Neural cell (in vitro differentiated cells): ENCODE data around the gene CRYZ. TPM values are rescaled to one million over a fixed set of nuclear protein-coding genes. Genes with fewer than 3 reads are reported as not detected.

Experiments used
- H2AFZ ChIP-seq: fragments of 200-600, 300-800 bp; sonication (generic), shearing (Covaris generic); 2 replicates; pipeline ENCODE4 v1.6.0; 2014; ENCODE audit warnings: low read depth, mild to moderate bottlenecking, antibody characterized with exemption, low read length, moderate library complexity
- H3F3A ChIP-seq: fragments of 200-600 bp; shearing (Covaris generic); 2 replicates; pipeline ENCODE4 v1.6.1; 2016; ENCODE audit warnings: mild to moderate bottlenecking, moderate library complexity, mixed read lengths, antibody characterized with exemption, low read length; ENCODE audit not compliant: insufficient read depth, poor library complexity, severe bottlenecking
- H3K27ac ChIP-seq: fragments of 200-600, 300-800 bp; sonication (generic), shearing (Covaris generic); 2 replicates; pipeline ENCODE4 v1.5.1; 2014; ENCODE audit warnings: mild to moderate bottlenecking, low read length, moderate library complexity
- H3K27me3 ChIP-seq: fragments of 300-800, 200-600 bp; sonication (generic), shearing (Covaris generic); 2 replicates; pipeline ENCODE4 v1.6.0; 2014; ENCODE audit warnings: mild to moderate bottlenecking, low read depth, low read length, moderate library complexity; ENCODE audit not compliant: insufficient read depth
- H3K36me3 ChIP-seq: fragments of 300-800, 200-600 bp; sonication (generic), shearing (Covaris generic); 2 replicates; pipeline ENCODE4 v1.5.1; 2014; ENCODE audit warnings: mild to moderate bottlenecking, antibody characterized with exemption, low read length, moderate library complexity; ENCODE audit not compliant: insufficient read depth
- H3K4me2 ChIP-seq: fragments of 300-800, 200-600 bp; sonication (generic), shearing (Covaris generic); 2 replicates; pipeline ENCODE4 v1.6.0; 2014; ENCODE audit warnings: mild to moderate bottlenecking, low read length
- H3K4me3 ChIP-seq: fragments of 300-800, 200-600 bp; sonication (generic), shearing (Covaris generic); 2 replicates; pipeline ENCODE4 v1.5.1; 2014; ENCODE audit warnings: mild to moderate bottlenecking, low read length, moderate library complexity
- H3K79me2 ChIP-seq: fragments of 200-600 bp; shearing (Covaris generic); replicated peaks from 2 replicates; pipeline ENCODE4 v1.6.0; 2014; ENCODE audit warnings: mild to moderate bottlenecking, low read length, moderate library complexity; ENCODE audit not compliant: insufficient read depth
- H3K9ac ChIP-seq: fragments of 300-800, 200-600 bp; sonication (generic), shearing (Covaris generic); 2 replicates; pipeline ENCODE4 v1.6.1; 2016; ENCODE audit warnings: mild to moderate bottlenecking, low read length, mixed read lengths
- H3K9me2 ChIP-seq: fragments of 200-600 bp; shearing (Covaris generic); 2 replicates; pipeline ENCODE4 v1.6.1; 2016; ENCODE audit warnings: mild to moderate bottlenecking, low read length, mixed read lengths; ENCODE audit not compliant: insufficient read depth
- H3K9me3 ChIP-seq: fragments of 200-600, 300-800 bp; sonication (generic), shearing (Covaris generic); 2 replicates; pipeline ENCODE4 v1.6.1; 2016; ENCODE audit warnings: mild to moderate bottlenecking, mixed run types, low read length, moderate library complexity, mixed read lengths
- H4K20me1 ChIP-seq: fragments of 200-600 bp; shearing (Covaris generic); 2 replicates; pipeline ENCODE4 v1.6.1; 2016; ENCODE audit warnings: mild to moderate bottlenecking, mixed run types; ENCODE audit not compliant: insufficient read depth
- EP300 ChIP-seq: fragments of 450-650 bp; conservative IDR thresholded peaks from 2 replicates; pipeline ENCODE4 v1.6.1; 2014; ENCODE audit warnings: antibody characterized with exemption, mild to moderate bottlenecking, moderate library complexity; ENCODE audit not compliant: poor library complexity, severe bottlenecking
- EZH2 ChIP-seq: fragments of 200-600, 300-800 bp; shearing (Covaris generic), sonication (generic); IDR thresholded peaks from 2 replicates; pipeline ENCODE4 v1.6.1; 2014; ENCODE audit warnings: antibody characterized with exemption, low read length, borderline replicate concordance, mild to moderate bottlenecking; ENCODE audit not compliant: insufficient read depth, poor library complexity, severe bottlenecking
- MXI1 ChIP-seq: fragments of 450-650 bp; conservative IDR thresholded peaks from 2 replicates; pipeline ENCODE4 v1.6.1; 2014; ENCODE audit warnings: antibody characterized with exemption, mild to moderate bottlenecking; ENCODE audit not compliant: poor library complexity, severe bottlenecking
- POLR2AphosphoS5 ChIP-seq: IDR thresholded peaks from 2 replicates; pipeline ENCODE4 v1.6.1; 2012
- RAD21 ChIP-seq: fragments of 450-650 bp; conservative IDR thresholded peaks from 2 replicates; pipeline ENCODE4 v1.6.1; 2014; ENCODE audit warnings: antibody characterized with exemption, mild to moderate bottlenecking, moderate library complexity
- SMC3 ChIP-seq: fragments of 450-650 bp; conservative IDR thresholded peaks from 2 replicates; pipeline ENCODE4 v1.6.1; 2014; ENCODE audit warnings: antibody characterized with exemption, mild to moderate bottlenecking, moderate library complexity; ENCODE audit not compliant: poor library complexity
- TAF1 ChIP-seq: IDR thresholded peaks from 2 replicates; pipeline ENCODE4 v1.6.1; 2012; ENCODE audit warnings: low read depth
- polyA plus RNA-seq: library from polyadenylated mRNA; depleted of rRNA; stranded (reverse); fragments of >200 nt; gene quantifications from 2 replicates; pipeline ENCODE4 v1.2.3, GENCODE V29; 2014
- TF ChIP-seq, protein P1 (sequence below): IDR thresholded peaks from 2 replicates; pipeline ENCODE4 v1.6.1; 2012; ENCODE audit warnings: borderline replicate concordance
- TF ChIP-seq, protein P2 (sequence below): fragments of 450-650 bp; IDR thresholded peaks from 2 replicates; pipeline ENCODE4 v1.5.1; 2014; ENCODE audit warnings: antibody characterized with exemption, mild to moderate bottlenecking, moderate library complexity; ENCODE audit not compliant: poor library complexity, severe bottlenecking

CRYZ gene
- polyA plus RNA-seq, 1 donor from 2014 or later, result 1.9 TPM

DNA sequence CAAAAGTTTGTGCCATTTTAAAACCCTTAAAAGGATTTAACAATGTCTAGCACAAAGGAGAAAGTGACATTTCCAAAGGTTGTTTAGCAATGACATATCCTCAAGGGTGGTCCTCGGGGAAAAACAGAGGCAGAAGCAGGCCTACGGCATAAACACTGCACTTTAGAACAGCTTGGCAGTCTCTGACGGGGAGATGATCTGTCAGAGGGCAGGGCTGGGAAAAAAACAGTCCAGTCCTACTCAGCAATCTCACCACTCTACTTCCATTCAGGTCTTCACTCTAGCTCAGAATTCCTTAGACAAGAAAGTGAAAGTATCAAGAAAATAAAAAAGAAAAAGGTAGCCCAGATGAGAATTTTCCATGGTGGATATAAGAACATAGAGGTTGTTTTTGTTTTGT lies 4.1 kb downstream of the CRYZ start:
- no peak for TF ChIP-seq RAD21
- no peak for TF ChIP-seq EP300
- no peak for TF ChIP-seq MXI1
- Histone ChIP-seq H3K79me2 (no peaks in the 10 kb centered on the region), H3K4me2 (no peak overlapping the region), H3K9me2 (no peaks in the 10 kb centered on the region), H3K27me3 (no peaks in the 10 kb centered on the region), H2AFZ (no peak overlapping the region), H3K9me3 (no peaks in the 10 kb centered on the region), H4K20me1 (no peaks in the 10 kb centered on the region), H3K27ac (no peak overlapping the region), H3F3A (no peaks in the 10 kb centered on the region), H3K36me3 (no peaks in the 10 kb centered on the region), H3K9ac (no peak overlapping the region), H3K4me3 (no peak overlapping the region)

DNA sequence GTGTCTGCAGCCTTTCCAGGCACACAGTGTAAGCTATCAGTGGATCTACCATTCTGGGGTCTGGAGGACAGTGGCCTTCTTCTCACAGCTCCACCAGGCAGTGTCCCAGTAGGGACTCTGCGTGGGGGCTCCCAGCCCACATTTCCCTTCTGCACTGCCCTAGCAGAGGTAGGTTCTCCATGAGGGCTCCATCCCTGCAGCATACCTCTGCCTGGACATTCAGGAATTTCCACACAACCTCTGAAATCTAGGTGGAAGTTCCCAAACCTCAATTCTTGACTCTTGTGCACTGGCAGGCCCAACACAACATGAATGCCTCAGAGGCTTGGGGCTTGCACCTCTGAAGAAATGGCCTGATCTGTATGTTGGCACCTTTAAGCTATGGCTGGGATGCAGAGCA lies 6.8 kb downstream of the CRYZ start:
- no peaks in the 10 kb centered on the region for H3K27me3 ChIP-seq
- H3K36me3 ChIP-seq, result no peaks in the 10 kb centered on the region
- H3K4me3 ChIP-seq, result no peak overlapping the region
- no peak overlapping the region for H3K27ac ChIP-seq
- H3F3A ChIP-seq, result no peaks in the 10 kb centered on the region
- TF ChIP-seq TAF1 (no peak), RAD21 (no peak), EP300 (no peak), SMC3 (no peak)
- H4K20me1 ChIP-seq, result no peaks in the 10 kb centered on the region
- no peaks in the 10 kb centered on the region for H3K79me2 ChIP-seq
- H3K4me2 ChIP-seq, result no peak overlapping the region
- no peak overlapping the region for H3K9ac ChIP-seq
- no peaks in the 10 kb centered on the region for H3K9me2 ChIP-seq
- no peak overlapping the region for H2AFZ ChIP-seq
- no peaks in the 10 kb centered on the region for H3K9me3 ChIP-seq

DNA sequence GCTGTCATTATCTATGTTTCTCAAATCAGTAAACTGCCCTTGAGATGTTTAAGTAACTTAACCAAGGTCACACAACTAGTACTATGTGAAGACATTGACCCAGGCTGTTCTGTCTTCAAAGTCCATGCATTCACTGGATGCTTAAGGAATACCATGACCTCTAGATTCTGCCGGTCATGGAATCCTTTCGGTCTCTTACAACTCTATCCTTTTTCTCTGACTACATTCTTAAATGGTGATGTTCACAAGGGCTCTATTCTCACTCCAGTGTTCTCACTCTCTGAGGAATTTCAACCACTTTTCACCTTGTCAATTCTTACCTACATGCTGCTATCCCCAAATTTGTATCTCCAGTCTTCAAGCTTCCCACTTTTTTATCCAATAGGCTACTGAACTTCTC lies 15.2 kb downstream of the CRYZ start:
- no peaks in the 10 kb centered on the region for H3F3A ChIP-seq
- no peaks in the 10 kb centered on the region for H3K9me2 ChIP-seq
- TF ChIP-seq MXI1 (no peak), EZH2 (no peak), SMC3 (no peak), EP300 (no peak), POLR2AphosphoS5 (no peak), TAF1 (no peak), RAD21 (no peak)
- TF ChIP-seq, protein P1, sequence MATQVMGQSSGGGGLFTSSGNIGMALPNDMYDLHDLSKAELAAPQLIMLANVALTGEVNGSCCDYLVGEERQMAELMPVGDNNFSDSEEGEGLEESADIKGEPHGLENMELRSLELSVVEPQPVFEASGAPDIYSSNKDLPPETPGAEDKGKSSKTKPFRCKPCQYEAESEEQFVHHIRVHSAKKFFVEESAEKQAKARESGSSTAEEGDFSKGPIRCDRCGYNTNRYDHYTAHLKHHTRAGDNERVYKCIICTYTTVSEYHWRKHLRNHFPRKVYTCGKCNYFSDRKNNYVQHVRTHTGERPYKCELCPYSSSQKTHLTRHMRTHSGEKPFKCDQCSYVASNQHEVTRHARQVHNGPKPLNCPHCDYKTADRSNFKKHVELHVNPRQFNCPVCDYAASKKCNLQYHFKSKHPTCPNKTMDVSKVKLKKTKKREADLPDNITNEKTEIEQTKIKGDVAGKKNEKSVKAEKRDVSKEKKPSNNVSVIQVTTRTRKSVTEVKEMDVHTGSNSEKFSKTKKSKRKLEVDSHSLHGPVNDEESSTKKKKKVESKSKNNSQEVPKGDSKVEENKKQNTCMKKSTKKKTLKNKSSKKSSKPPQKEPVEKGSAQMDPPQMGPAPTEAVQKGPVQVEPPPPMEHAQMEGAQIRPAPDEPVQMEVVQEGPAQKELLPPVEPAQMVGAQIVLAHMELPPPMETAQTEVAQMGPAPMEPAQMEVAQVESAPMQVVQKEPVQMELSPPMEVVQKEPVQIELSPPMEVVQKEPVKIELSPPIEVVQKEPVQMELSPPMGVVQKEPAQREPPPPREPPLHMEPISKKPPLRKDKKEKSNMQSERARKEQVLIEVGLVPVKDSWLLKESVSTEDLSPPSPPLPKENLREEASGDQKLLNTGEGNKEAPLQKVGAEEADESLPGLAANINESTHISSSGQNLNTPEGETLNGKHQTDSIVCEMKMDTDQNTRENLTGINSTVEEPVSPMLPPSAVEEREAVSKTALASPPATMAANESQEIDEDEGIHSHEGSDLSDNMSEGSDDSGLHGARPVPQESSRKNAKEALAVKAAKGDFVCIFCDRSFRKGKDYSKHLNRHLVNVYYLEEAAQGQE, result no peak
- TF ChIP-seq, protein P2, sequence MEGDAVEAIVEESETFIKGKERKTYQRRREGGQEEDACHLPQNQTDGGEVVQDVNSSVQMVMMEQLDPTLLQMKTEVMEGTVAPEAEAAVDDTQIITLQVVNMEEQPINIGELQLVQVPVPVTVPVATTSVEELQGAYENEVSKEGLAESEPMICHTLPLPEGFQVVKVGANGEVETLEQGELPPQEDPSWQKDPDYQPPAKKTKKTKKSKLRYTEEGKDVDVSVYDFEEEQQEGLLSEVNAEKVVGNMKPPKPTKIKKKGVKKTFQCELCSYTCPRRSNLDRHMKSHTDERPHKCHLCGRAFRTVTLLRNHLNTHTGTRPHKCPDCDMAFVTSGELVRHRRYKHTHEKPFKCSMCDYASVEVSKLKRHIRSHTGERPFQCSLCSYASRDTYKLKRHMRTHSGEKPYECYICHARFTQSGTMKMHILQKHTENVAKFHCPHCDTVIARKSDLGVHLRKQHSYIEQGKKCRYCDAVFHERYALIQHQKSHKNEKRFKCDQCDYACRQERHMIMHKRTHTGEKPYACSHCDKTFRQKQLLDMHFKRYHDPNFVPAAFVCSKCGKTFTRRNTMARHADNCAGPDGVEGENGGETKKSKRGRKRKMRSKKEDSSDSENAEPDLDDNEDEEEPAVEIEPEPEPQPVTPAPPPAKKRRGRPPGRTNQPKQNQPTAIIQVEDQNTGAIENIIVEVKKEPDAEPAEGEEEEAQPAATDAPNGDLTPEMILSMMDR, result no peak
- H3K9ac ChIP-seq, result no peak overlapping the region
- H2AFZ ChIP-seq, result no peak overlapping the region
- no peaks in the 10 kb centered on the region for H3K9me3 ChIP-seq
- no peak overlapping the region for H3K4me3 ChIP-seq
- H3K27me3 ChIP-seq, result no peaks in the 10 kb centered on the region
- no peak overlapping the region for H3K4me2 ChIP-seq
- H3K79me2 ChIP-seq, result no peaks in the 10 kb centered on the region
- H4K20me1 ChIP-seq, result no peaks in the 10 kb centered on the region
- H3K36me3 ChIP-seq, result no peaks in the 10 kb centered on the region
- H3K27ac ChIP-seq, result no peak overlapping the region
